Kidney (tissue), 14 donors: ENCODE measurements around the gene TANC1. TPM values are rescaled to one million over a fixed set of nuclear protein-coding genes. Genes with fewer than 3 reads are reported as not detected.

Experiments
- DNase-seq, 5 donors: peaks; one replicate each; pipeline ENCODE4 v3.0.0-alpha.2; 2013 to 2020
- FAIRE-seq: peaks from 2 replicates; lab custom pipeline; 2012; peaks lifted over from hg19 to GRCh38; lab: Jason Lieb, UNC
- H3K27ac ChIP-seq, 2 donors: one replicate each; pipeline ENCODE4 v1.7.0; 2013; ENCODE audit warnings: low read depth in 2 of 2, low read length in 2 of 2, inconsistent platforms in 1 of 2
- H3K27me3 ChIP-seq: one replicate; pipeline ENCODE4 v1.7.1; 2013; ENCODE audit warnings: low read length, inconsistent platforms; ENCODE audit not compliant: control insufficient read depth, insufficient read depth
- H3K36me3 ChIP-seq, 3 donors: one replicate each; pipeline versions ENCODE4 v1.7.0 to v1.7.1; 2013; ENCODE audit warnings: low read length in 3 of 3, control low read depth in 1 of 3, inconsistent platforms in 1 of 3; ENCODE audit not compliant: insufficient read depth in 3 of 3, control insufficient read depth in 2 of 3
- H3K4me1 ChIP-seq, 3 donors: one replicate each; pipeline versions ENCODE4 v1.7.0 to v1.7.1; 2013; ENCODE audit warnings: low read length in 3 of 3, inconsistent platforms in 1 of 3, low read depth in 1 of 3; ENCODE audit not compliant: control insufficient read depth in 2 of 3, insufficient read depth in 2 of 3
- H3K4me3 ChIP-seq, 3 donors: one replicate each; pipeline versions ENCODE4 v1.7.0 to v1.8.1; 2013; ENCODE audit warnings: low read length in 3 of 3, control low read depth in 1 of 3, inconsistent platforms in 1 of 3
- H3K9ac ChIP-seq, 3 donors: one replicate each; pipeline versions ENCODE4 v1.7.0 to v1.7.1; 2013; ENCODE audit warnings: low read length in 3 of 3, control low read depth in 1 of 3, inconsistent platforms in 1 of 3
- H3K9me3 ChIP-seq, 3 donors: one replicate each; pipeline versions ENCODE4 v1.7.0 to v1.7.1; 2013; ENCODE audit warnings: low read length in 3 of 3, control low read depth in 1 of 3, inconsistent platforms in 1 of 3; ENCODE audit not compliant: control insufficient read depth in 2 of 3, insufficient read depth in 1 of 3
- intact Hi-C: fragments of 100-400 bp; cut with DNase I; formaldehyde crosslinking; loops from one replicate; pipeline ENCODE4 v1.11.1; 2022
- polyA plus RNA-seq: library from polyadenylated mRNA; stranded (reverse); fragments of 350-450 nt; fragmentation: Illumina TruSeq; extraction: RNeasy Lipid Tissue Mini Kit (QIAGEN cat#74804); gene quantifications from one replicate; pipeline ENCODE4 v1.2.3, GENCODE V29; 2014; ENCODE audit warnings: low read depth, low replicate concordance; ENCODE audit not compliant: insufficient read depth
- total RNA-seq: library from RNA; stranded (reverse); fragmentation: NEBNext Ultra II Directional; extraction: Animal tissue kit (Norgen Biotek cat#: 25700); gene quantifications from one replicate; pipeline ENCODE4 v1.2.1, GENCODE V29; 2021
- TF ChIP-seq, protein P1 (sequence below): IDR thresholded peaks from 3 replicates; pipeline ENCODE4 v1.5.1; 2012; ENCODE audit warnings: mild to moderate bottlenecking, moderate library complexity, borderline replicate concordance; ENCODE audit not compliant: insufficient read depth; ENCODE audit errors: extremely low read depth
- donor health status: control.
- donor health status: control.
- donor health status: control.
- donor health status: control.
- donor health status: control.
- donor health status: DM: yes; HTN: yes; CAD: no.
- donor health status: Normal renal cell carcinoma (clear cell type).

The TANC1 gene
- total and polyA plus RNA-seq, 2 donors from 2014 or later, result 9.2 to 39.0 TPM

DNA sequence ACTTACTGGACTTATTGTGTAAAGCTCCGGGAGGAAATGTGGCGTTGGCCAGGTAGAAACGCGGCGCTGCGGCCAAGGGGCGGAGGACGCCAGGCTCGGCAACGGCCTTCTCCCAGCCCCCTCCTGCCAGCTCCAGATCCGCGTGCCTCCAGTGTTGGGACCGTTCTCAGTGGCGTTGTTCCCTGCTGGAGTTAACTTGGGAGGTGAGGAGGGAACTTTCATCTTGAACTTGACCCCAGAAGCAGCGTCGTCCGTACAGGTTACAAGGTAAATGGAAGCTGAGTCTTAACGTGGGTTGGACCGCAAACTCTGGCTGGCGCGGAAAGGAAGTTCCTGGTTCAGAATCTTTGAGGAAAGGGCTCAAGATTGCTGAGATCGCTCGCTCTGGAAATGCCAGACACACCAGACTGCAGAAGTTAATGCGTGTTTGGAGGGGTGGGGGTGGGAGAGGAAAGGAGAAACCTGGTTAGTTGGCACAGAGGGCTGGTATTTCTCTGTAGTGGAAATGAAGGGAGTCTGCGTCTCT, 1.3 kb downstream of the TANC1 start:
- TF ChIP-seq, protein P1, sequence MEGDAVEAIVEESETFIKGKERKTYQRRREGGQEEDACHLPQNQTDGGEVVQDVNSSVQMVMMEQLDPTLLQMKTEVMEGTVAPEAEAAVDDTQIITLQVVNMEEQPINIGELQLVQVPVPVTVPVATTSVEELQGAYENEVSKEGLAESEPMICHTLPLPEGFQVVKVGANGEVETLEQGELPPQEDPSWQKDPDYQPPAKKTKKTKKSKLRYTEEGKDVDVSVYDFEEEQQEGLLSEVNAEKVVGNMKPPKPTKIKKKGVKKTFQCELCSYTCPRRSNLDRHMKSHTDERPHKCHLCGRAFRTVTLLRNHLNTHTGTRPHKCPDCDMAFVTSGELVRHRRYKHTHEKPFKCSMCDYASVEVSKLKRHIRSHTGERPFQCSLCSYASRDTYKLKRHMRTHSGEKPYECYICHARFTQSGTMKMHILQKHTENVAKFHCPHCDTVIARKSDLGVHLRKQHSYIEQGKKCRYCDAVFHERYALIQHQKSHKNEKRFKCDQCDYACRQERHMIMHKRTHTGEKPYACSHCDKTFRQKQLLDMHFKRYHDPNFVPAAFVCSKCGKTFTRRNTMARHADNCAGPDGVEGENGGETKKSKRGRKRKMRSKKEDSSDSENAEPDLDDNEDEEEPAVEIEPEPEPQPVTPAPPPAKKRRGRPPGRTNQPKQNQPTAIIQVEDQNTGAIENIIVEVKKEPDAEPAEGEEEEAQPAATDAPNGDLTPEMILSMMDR, result no peak
- Histone ChIP-seq H3K4me1 (peaks cover 0 to 16% (median 15%) of the 10 kb centered on the region in 3 donors), H3K36me3 (no peaks in the 10 kb centered on the region), H3K27ac (peak overlapping the region; percentile 82 to 86), H3K27me3 (no peaks in the 10 kb centered on the region), H3K9ac (peak overlapping the region; percentile 72 to 86 (median 77)), H3K9me3 (no peaks in the 10 kb centered on the region), H3K4me3 (peak overlapping the region; percentile 81 to 90 (median 86))
- intact Hi-C loops, result no loop called here
- FAIRE-seq (no peak), DNase-seq (peak; percentile 59 to 74 (median 71))

DNA sequence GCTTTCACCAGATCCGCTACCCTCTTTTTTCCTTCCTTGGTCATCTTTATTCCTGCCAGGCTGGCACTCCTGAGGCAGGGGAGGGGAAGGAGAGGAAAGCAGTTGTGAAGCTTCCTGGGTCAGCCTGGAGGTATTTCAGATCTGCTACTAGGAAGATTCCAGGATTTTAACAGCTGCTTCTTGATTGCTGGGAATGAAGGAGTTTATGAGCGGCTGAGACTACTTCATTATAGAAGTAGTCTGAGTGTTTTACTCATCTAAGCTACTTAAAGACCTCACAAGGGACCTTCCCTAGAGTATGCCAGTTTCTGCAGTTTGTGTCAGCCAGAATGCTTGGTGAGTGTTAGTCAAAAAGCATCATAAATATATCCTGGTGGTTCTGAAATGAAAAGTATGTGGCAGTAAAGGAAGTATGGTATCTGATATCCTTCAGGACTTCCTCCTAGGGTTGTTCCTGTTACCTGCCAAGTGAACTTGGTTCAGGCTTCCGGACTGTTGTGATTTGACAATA, 1.9 kb downstream of the TANC1 start:
- FAIRE-seq (no peak), DNase-seq (peak in 2 of 5 donors; percentile 65 to 75)
- intact Hi-C loops, result no loop called here
- no peaks in the 10 kb centered on the region for H3K9me3 ChIP-seq
- peak overlapping the region; percentile 82 to 86 for H3K27ac ChIP-seq
- H3K9ac ChIP-seq, result peak overlapping the region; percentile 35 to 77 (median 72)
- no peaks in the 10 kb centered on the region for H3K36me3 ChIP-seq
- H3K4me3 ChIP-seq, result peak overlapping the region; percentile 81 to 90 (median 86)
- H3K4me1 ChIP-seq, result peaks cover 0 to 16% (median 15%) of the 10 kb centered on the region in 3 donors
- H3K27me3 ChIP-seq, result no peaks in the 10 kb centered on the region
- TF ChIP-seq, protein P1, result no peak

DNA sequence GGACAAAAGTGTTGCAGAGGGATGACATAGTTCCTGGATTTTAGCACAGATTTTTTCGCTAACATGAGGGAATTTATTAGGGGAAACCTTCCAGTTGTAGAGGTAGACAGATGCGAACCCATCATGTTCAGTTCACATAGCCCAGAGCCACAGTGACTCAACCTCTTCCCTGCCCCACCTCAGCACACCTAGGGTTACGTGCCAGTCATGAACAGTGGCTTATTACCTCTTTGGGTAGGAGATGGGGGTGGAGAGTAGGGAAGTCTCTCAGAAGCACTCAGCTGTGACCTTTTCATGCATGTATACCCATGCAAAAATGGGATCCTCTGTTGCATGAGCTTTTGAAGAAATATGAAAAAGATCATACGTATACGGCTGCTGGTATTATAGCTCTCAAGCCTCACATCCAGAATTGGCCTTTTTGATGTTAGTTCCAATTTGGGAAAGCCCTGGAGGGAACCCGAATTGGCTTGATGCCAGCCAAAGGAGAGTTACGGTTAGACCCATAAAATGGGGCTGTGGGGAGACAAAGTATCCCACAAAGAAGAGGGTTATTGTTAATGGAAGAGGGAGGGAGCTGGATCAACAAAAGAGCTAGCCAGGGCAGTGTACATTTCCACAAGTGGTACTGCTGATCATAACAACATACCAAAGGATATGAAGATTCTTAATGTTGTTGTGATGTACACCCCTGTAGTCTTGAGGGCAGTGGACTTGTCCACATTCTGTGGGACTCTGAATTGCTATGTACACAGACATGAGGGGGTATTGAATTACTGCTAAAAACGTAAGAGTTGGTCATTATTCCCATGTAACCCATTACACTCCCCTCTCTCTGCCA, 4.9 kb downstream of the TANC1 start:
- H3K4me1 ChIP-seq, result peaks cover 0 to 16% (median 12%) of the 10 kb centered on the region in 3 donors
- H3K27ac ChIP-seq, result peak overlapping the region in 1 of 2 donors; percentile 2
- no peak overlapping the region for H3K9ac ChIP-seq
- peak in 3 of 5 donors; percentile 45 to 72 (median 71) for DNase-seq
- intact Hi-C loops, result no loop called here
- TF ChIP-seq, protein P1, result no peak
- H3K36me3 ChIP-seq, result no peaks in the 10 kb centered on the region
- no peaks in the 10 kb centered on the region for H3K9me3 ChIP-seq
- H3K27me3 ChIP-seq, result no peaks in the 10 kb centered on the region
- no peak for FAIRE-seq
- H3K4me3 ChIP-seq, result peak overlapping the region in 1 of 3 donors; percentile 7
